NK-92 (cell line): Measurements from ENCODE around the gene ATXN10.
"Not testable (repeated sequence)": the region's sequence is repeated elsewhere in the genome, so short reads cannot be mapped to it uniquely, and the experiment has no call there.

Experiments used
- DNase-seq: peaks from one replicate; lab custom pipeline; 2025; ENCODE audit not compliant: unreplicated experiment; lab: John Stamatoyannopoulos, UW

The ATXN10 gene

GRCh38 chr22:45781459-45781858 lies 109.8 kb downstream of the ATXN10 start:
- no peak for DNase-seq

GRCh38 chr22:45781966-45782365 lies 110.3 kb downstream of the ATXN10 start:
- no peak for DNase-seq

GRCh38 chr22:45783021-45783420 lies 111.4 kb downstream of the ATXN10 start:
- no peak for DNase-seq

- DNase-seq = no peak
Measured at GRCh38 chr22:45783690-45784089, 112.1 kb downstream of the ATXN10 start.

GRCh38 chr22:45784357-45785277 lies 113.0 kb downstream of the ATXN10 start:
- DNase-seq = no peak

GRCh38 chr22:45785458-45785857 lies 113.8 kb downstream of the ATXN10 start:
- DNase-seq = no peak

GRCh38 chr22:45786726-45787125 lies 115.1 kb downstream of the ATXN10 start:
- DNase-seq = no peak

- no peak for DNase-seq
Measured at GRCh38 chr22:45787759-45788158, 116.1 kb downstream of the ATXN10 start.

- no peak for DNase-seq
Measured at GRCh38 chr22:45788522-45788921, 116.9 kb downstream of the ATXN10 start.

GRCh38 chr22:45790401-45790800 lies 118.8 kb downstream of the ATXN10 start:
- no peak for DNase-seq

GRCh38 chr22:45793161-45793560 lies 121.5 kb downstream of the ATXN10 start:
- DNase-seq = no peak

- no peak for DNase-seq
Measured at GRCh38 chr22:45793892-45794291, 122.3 kb downstream of the ATXN10 start.

GRCh38 chr22:45796009-45796408 lies 124.4 kb downstream of the ATXN10 start:
- DNase-seq = not testable (repeated sequence)

- DNase-seq = no peak
Measured at GRCh38 chr22:45799291-45799690, 127.7 kb downstream of the ATXN10 start.

GRCh38 chr22:45802054-45802453 lies 130.4 kb downstream of the ATXN10 start:
- DNase-seq = no peak

GRCh38 chr22:45804319-45804985 lies 132.8 kb downstream of the ATXN10 start:
- no peak for DNase-seq

GRCh38 chr22:45804986-45805325 lies 133.3 kb downstream of the ATXN10 start:
- no peak for DNase-seq

- DNase-seq = no peak
Measured at GRCh38 chr22:45805413-45805812, 133.8 kb downstream of the ATXN10 start.

- no peak for DNase-seq
Measured at GRCh38 chr22:45807156-45807915, 135.7 kb downstream of the ATXN10 start.

- DNase-seq = no peak
Measured at GRCh38 chr22:45812910-45813309, 141.3 kb downstream of the ATXN10 start.

- DNase-seq = no peak
Measured at GRCh38 chr22:45814198-45814597, 142.6 kb downstream of the ATXN10 start.

- DNase-seq = no peak
Measured at GRCh38 chr22:45816776-45817175, 145.1 kb downstream of the ATXN10 start.
